SK-N-SH (cell line): ENCODE data around the gene TRIM69.
A peak's percentile ranks its signal among the peaks of the same experiment; 100 is the strongest.

Source experiments
- CHD2 ChIP-seq: fragments of 150-350 bp; IDR thresholded peaks from 2 replicates; pipeline ENCODE4 v1.6.1; 2018; ENCODE audit warnings: low read length; ENCODE audit not compliant: partially characterized antibody
- CTCF ChIP-seq: fragments of 200-600 bp; sonication (generic); IDR thresholded peaks from 2 replicates; pipeline ENCODE4 v1.6.1; 2017; ENCODE audit warnings: antibody characterized with exemption, mild to moderate bottlenecking, moderate library complexity
- FOXJ3 ChIP-seq: sonication (generic); formaldehyde crosslinking; IDR thresholded peaks from 2 replicates; pipeline ENCODE4 v1.5.1; 2020; ENCODE audit warnings: mild to moderate bottlenecking, missing genetic modification reagents
- JUND ChIP-seq: IDR thresholded peaks from 2 replicates; pipeline ENCODE4 v1.4.0; 2012
- NFIC ChIP-seq: IDR thresholded peaks from 2 replicates; pipeline ENCODE4 v1.4.0; 2012; ENCODE audit warnings: borderline replicate concordance
- PBX3 ChIP-seq: IDR thresholded peaks from 2 replicates; pipeline ENCODE4; 2012
- POLR2AphosphoS5 ChIP-seq: IDR thresholded peaks from 2 replicates; pipeline ENCODE4 v1.6.1; 2012; ENCODE audit warnings: low read depth, low read length
- RAD21 ChIP-seq: IDR thresholded peaks from 2 replicates; pipeline ENCODE4 v1.6.1; 2012; ENCODE audit warnings: mild to moderate bottlenecking, low read length
- RCOR1 ChIP-seq: fragments of 150-350 bp; IDR thresholded peaks from 2 replicates; pipeline ENCODE4 v1.6.1; 2017; ENCODE audit warnings: antibody characterized with exemption, low read length
- RXRA ChIP-seq: IDR thresholded peaks from 2 replicates; pipeline ENCODE4 v1.4.0; 2012; ENCODE audit warnings: low read depth, mild to moderate bottlenecking, borderline replicate concordance
- TCF12 ChIP-seq: IDR thresholded peaks from 2 replicates; pipeline ENCODE4 v1.4.0; 2012
- YY1 ChIP-seq: IDR thresholded peaks from 2 replicates; pipeline ENCODE4 v1.4.0; 2012; ENCODE audit warnings: low read depth, mild to moderate bottlenecking
- ZBTB33 ChIP-seq: IDR thresholded peaks from 2 replicates; pipeline ENCODE4 v1.4.0; 2012; ENCODE audit warnings: low read depth, borderline replicate concordance
- TF ChIP-seq, protein P1 (sequence below): IDR thresholded peaks from 2 replicates; pipeline ENCODE4 v1.4.0; 2012; ENCODE audit warnings: low read depth

GRCh38 chr15:44710236-44711095 is 25.9 kb upstream of the TRIM69 start:
- TF ChIP-seq RAD21 (peak; percentile 20), RXRA (no peak), POLR2AphosphoS5 (no peak), JUND (no peak), CTCF (peak; percentile 63), CHD2 (no peak), RCOR1 (peak; percentile 60), NFIC (0 out of 2 replicates have a peak, but pooled peaks have one; percentile 3), PBX3 (no peak), TCF12 (no peak), YY1 (no peak; the same call in 1 of the 2 replicates), ZBTB33 (no peak), FOXJ3 (CRISPR knock-in tag) (no peak)
- TF ChIP-seq, protein P1, sequence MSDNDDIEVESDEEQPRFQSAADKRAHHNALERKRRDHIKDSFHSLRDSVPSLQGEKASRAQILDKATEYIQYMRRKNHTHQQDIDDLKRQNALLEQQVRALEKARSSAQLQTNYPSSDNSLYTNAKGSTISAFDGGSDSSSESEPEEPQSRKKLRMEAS = no peak
